ENCODE results near the gene DHRS1.
A peak's percentile ranks its signal among the peaks of the same experiment; 100 is the strongest.

The DHRS1 gene

DNA sequence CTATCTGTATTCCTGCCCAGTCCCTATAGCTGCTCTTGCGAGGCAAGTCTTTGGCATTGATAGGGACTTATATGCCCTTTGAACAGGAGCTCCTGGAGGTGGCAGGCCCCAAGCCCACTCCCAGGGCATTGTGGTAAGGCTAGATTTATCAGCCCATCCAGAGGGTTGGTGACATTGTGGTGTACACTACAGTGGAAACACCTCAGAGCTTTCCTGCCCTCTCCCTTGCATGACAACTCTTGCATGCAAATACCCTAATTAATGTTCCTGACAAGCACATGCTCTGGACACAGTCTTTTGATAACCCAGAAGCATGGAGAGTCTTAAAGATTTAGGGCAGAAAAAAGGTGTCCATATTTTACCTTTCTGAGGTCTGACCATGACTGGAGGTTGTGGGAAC lies 41.0 kb upstream of the DHRS1 start:
- Histone ChIP-seq H3K4me2 (ENCODE audit: low read length) (no peak overlapping the region), H3K23ac (ENCODE audit: low read length) (no peak overlapping the region), H3K4me3 (ENCODE audit: low read length) (no peak overlapping the region), H3K56ac (ENCODE audit: low read length) (no peak overlapping the region), H3K79me1 (ENCODE audit: low read length) (no peaks in the 10 kb centered on the region), H2BK120ac (ENCODE audit: low read depth, low read length) (no peak overlapping the region), H4K5ac (ENCODE audit: low read length) (no peak overlapping the region), H3K9ac (ENCODE audit: low read length) (no peak overlapping the region), H2BK15ac (replicated peaks; ENCODE audit: low read depth) (no peak overlapping the region), H4K8ac (ENCODE audit: low read depth, low read length) (no peak overlapping the region), H2BK5ac (ENCODE audit: low read length) (no peak overlapping the region), H2AK5ac (ENCODE audit: low read length) (no peak overlapping the region), H3K18ac (ENCODE audit: low read length) (no peak overlapping the region), H3K79me2 (ENCODE audit: control insufficient read depth, insufficient read depth, low read length) (no peaks in the 10 kb centered on the region), H3K4me1 (ENCODE audit: control insufficient read depth, low read depth, low read length) (no peaks in the 10 kb centered on the region), H3K27me3 (ENCODE audit: insufficient read depth, low read length, poor library complexity) (peaks cover 40% of the 10 kb centered on the region), H3K27ac (ENCODE audit: low read depth, low read length) (no peak overlapping the region), H3K4ac (ENCODE audit: low read depth, low read length) (no peak overlapping the region), H3K36me3 (ENCODE audit: control insufficient read depth, insufficient read depth, low read length) (no peaks in the 10 kb centered on the region)
- no peak for DNase-seq
- WGBS (ENCODE audit: extremely low coverage, insufficient coverage, low lambda C conversion rate) = no CpG with 5 or more reads among the region's 1 CpG

DNA sequence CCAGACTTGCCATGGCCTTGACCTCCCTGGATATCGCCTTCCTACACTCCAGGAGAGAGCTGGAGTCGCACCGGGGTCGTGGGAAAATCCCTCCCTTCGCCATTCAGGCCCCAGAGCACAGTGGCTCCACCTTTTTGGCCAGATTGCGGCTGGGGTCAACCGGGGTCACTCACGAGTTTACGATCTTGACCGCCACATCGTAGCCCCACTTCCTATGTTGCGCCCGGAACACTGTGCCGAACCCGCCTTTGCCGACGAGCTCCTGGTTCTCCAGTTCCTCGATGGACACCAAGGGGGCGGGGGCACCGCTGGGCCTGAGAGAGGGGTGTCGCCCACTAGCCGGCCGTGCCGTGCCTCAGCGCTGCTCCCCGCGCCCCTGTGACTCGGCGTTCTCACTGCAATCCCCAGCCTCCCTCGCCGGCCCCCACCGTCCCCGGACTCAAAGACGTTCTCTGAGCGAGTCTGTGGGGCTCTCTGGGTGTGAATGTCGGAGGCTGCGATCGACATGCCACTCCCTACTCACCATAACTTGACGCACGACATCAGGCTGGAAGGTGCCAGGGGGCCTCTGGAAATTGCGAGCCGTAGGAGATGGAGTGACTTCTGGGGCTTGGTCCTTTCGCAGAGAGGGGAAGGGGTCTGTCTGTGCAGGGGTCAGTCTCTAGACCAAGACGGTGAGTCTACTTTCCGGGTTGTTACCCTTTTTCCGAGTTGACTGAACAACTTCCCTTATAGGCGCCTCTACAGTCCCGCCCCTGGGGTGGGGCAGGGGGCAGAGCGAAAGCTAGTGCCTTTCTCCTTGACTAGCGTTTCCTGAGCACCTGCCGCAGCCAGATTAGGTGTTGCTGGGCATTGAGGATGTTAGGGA lies 39.9 kb upstream of the DHRS1 start, which contains the start of gene RIPK3:
Gene RIPK3 (minus strand): TSS at position 708 of the 868 bp plus-strand sequence. CDS start 165 bp downstream, at position 543.
- Histone ChIP-seq H3K4ac (ENCODE audit: low read depth, low read length) (no peak within 1 kb of the TSS), H3K79me2 (ENCODE audit: control insufficient read depth, insufficient read depth, low read length) (no peaks in the 10 kb centered on the region), H4K5ac (ENCODE audit: low read length) (no peak within 1 kb of the TSS), H3K27me3 (ENCODE audit: insufficient read depth, low read length, poor library complexity) (peaks cover 47% of the 10 kb centered on the region), H3K9ac (ENCODE audit: low read length) (peak within 1 kb of the TSS; percentile 34), H3K27ac (ENCODE audit: low read depth, low read length) (no peak within 1 kb of the TSS), H2BK5ac (ENCODE audit: low read length) (no peak within 1 kb of the TSS), H2BK15ac (replicated peaks; ENCODE audit: low read depth) (no peak within 1 kb of the TSS), H2BK120ac (ENCODE audit: low read depth, low read length) (no peak within 1 kb of the TSS), H3K4me3 (ENCODE audit: low read length) (peak within 1 kb of the TSS; percentile 41), H3K4me2 (ENCODE audit: low read length) (peak within 1 kb of the TSS; percentile 83), H3K18ac (ENCODE audit: low read length) (no peak within 1 kb of the TSS), H2AK5ac (ENCODE audit: low read length) (no peak within 1 kb of the TSS), H3K56ac (ENCODE audit: low read length) (peak within 1 kb of the TSS; percentile 73), H3K36me3 (ENCODE audit: control insufficient read depth, insufficient read depth, low read length) (no peaks in the 10 kb centered on the region), H3K23ac (ENCODE audit: low read length) (no peak within 1 kb of the TSS), H3K79me1 (ENCODE audit: low read length) (no peaks in the 10 kb centered on the region), H3K4me1 (ENCODE audit: control insufficient read depth, low read depth, low read length) (peaks cover 2% of the 10 kb centered on the region), H4K8ac (ENCODE audit: low read depth, low read length) (no peak within 1 kb of the TSS)
- no peak for DNase-seq
- no CpG with 5 or more reads among the region's 51 CpGs for WGBS (ENCODE audit: extremely low coverage, insufficient coverage, low lambda C conversion rate)

DNA sequence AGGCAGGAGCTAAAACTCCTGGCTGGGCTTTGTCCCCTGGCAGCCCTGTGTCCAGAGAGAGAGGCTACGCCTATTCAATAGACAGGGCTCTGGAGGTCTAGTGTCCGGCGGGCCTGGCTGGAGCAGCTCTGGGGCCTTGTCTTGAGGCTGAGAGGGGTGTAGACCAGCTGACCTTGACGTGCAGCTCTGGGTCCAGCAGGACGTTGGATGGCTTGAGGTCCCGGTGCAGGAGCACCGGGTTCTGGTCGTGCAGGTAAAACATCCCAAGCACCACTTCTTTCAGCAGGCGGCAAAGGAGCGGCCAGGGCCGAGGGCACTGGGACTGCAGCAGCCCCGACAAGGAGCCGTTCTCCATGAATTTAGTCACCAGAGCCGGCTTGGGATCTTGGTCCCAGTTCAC lies 39.3 kb upstream of the DHRS1 start:
- Histone ChIP-seq H2BK15ac (replicated peaks; ENCODE audit: low read depth) (no peak overlapping the region), H3K9ac (ENCODE audit: low read length) (no peak overlapping the region), H3K18ac (ENCODE audit: low read length) (no peak overlapping the region), H4K8ac (ENCODE audit: low read depth, low read length) (no peak overlapping the region), H3K36me3 (ENCODE audit: control insufficient read depth, insufficient read depth, low read length) (no peaks in the 10 kb centered on the region), H3K27me3 (ENCODE audit: insufficient read depth, low read length, poor library complexity) (peaks cover 52% of the 10 kb centered on the region), H3K4me3 (ENCODE audit: low read length) (no peak overlapping the region), H3K4ac (ENCODE audit: low read depth, low read length) (no peak overlapping the region), H3K4me1 (ENCODE audit: control insufficient read depth, low read depth, low read length) (peaks cover 2% of the 10 kb centered on the region), H2BK120ac (ENCODE audit: low read depth, low read length) (no peak overlapping the region), H3K79me1 (ENCODE audit: low read length) (no peaks in the 10 kb centered on the region), H3K79me2 (ENCODE audit: control insufficient read depth, insufficient read depth, low read length) (no peaks in the 10 kb centered on the region), H3K4me2 (ENCODE audit: low read length) (no peak overlapping the region), H4K5ac (ENCODE audit: low read length) (no peak overlapping the region), H2BK5ac (ENCODE audit: low read length) (no peak overlapping the region), H2AK5ac (ENCODE audit: low read length) (no peak overlapping the region), H3K27ac (ENCODE audit: low read depth, low read length) (no peak overlapping the region), H3K56ac (ENCODE audit: low read length) (no peak overlapping the region), H3K23ac (ENCODE audit: low read length) (no peak overlapping the region)
- WGBS (ENCODE audit: extremely low coverage, insufficient coverage, low lambda C conversion rate) = no CpG with 5 or more reads among the region's 14 CpGs
- DNase-seq = no peak

DNA sequence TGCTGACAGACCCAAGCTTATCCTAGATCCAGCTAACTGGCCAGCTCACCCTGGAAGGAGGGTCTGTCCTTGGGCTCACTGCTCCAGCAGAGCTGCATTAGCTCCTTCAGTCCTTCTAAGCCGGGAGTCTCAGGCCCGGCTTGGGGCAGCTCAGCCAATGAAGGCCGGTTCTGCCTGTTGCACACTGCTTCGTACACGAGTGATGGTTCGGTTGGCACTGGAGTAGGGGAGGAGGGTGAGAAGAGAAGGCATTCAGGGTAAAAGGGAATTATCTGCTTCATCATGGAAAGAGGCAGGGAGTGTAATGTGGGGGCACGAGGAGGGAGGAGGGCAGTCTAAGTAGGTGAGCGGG lies 38.2 kb upstream of the DHRS1 start:
- H4K8ac ChIP-seq (ENCODE audit: low read depth, low read length) = no peak overlapping the region
- peaks cover 55% of the 10 kb centered on the region for H3K27me3 ChIP-seq (ENCODE audit: insufficient read depth, low read length, poor library complexity)
- no peak overlapping the region for H2BK5ac ChIP-seq (ENCODE audit: low read length)
- H3K36me3 ChIP-seq (ENCODE audit: control insufficient read depth, insufficient read depth, low read length) = no peaks in the 10 kb centered on the region
- no peak overlapping the region for H3K4ac ChIP-seq (ENCODE audit: low read depth, low read length)
- no peak overlapping the region for H2AK5ac ChIP-seq (ENCODE audit: low read length)
- H2BK120ac ChIP-seq (ENCODE audit: low read depth, low read length) = no peak overlapping the region
- H3K23ac ChIP-seq (ENCODE audit: low read length) = no peak overlapping the region
- peaks cover 2% of the 10 kb centered on the region for H3K4me1 ChIP-seq (ENCODE audit: control insufficient read depth, low read depth, low read length)
- no peak for DNase-seq
- no peak overlapping the region for H2BK15ac ChIP-seq (replicated peaks; ENCODE audit: low read depth)
- no peak overlapping the region for H3K56ac ChIP-seq (ENCODE audit: low read length)
- no peaks in the 10 kb centered on the region for H3K79me1 ChIP-seq (ENCODE audit: low read length)
- no peak overlapping the region for H4K5ac ChIP-seq (ENCODE audit: low read length)
- no peak overlapping the region for H3K9ac ChIP-seq (ENCODE audit: low read length)
- no peak overlapping the region for H3K27ac ChIP-seq (ENCODE audit: low read depth, low read length)
- no peak overlapping the region for H3K4me3 ChIP-seq (ENCODE audit: low read length)
- H3K18ac ChIP-seq (ENCODE audit: low read length) = no peak overlapping the region
- no peaks in the 10 kb centered on the region for H3K79me2 ChIP-seq (ENCODE audit: control insufficient read depth, insufficient read depth, low read length)
- no CpG with 5 or more reads among the region's 8 CpGs for WGBS (ENCODE audit: extremely low coverage, insufficient coverage, low lambda C conversion rate)
- H3K4me2 ChIP-seq (ENCODE audit: low read length) = no peak overlapping the region

DNA sequence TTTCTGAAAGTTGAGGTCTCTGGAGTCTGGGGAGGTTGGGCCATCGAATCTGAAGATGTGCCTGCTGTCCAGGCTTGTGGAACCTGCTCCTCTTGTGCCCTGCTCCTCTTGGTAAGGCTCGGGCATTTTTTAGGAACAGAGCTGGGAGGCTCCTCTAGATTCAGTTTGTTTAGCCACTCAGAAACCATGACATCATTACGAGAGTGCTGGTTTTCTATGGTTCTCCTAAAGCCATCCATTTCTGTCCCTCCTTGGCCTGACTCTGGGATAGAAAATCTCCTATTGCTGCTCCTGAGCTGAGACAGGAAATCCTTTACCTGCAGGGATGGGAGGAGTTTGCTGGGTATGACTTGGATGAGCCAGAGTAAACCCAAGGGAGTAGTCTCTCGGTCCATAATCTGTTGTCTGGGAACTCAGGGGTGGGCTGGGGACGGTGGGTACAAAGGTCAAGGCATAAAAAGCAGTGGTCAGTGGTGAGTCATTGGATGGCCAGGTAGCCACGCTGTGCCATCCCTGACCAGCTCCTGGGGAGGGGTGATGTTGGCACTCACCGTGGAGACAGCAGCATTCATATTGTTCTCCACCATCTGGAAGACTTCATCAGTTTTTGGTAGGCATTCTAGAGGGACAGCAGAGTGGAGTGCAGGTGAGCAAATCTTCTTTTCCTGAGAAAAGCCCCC lies 37.7 kb upstream of the DHRS1 start:
- Histone ChIP-seq H3K27me3 (ENCODE audit: insufficient read depth, low read length, poor library complexity) (peaks cover 55% of the 10 kb centered on the region), H3K79me1 (ENCODE audit: low read length) (no peaks in the 10 kb centered on the region), H2AK5ac (ENCODE audit: low read length) (no peak overlapping the region), H3K23ac (ENCODE audit: low read length) (no peak overlapping the region), H3K79me2 (ENCODE audit: control insufficient read depth, insufficient read depth, low read length) (no peaks in the 10 kb centered on the region), H3K4me1 (ENCODE audit: control insufficient read depth, low read depth, low read length) (peaks cover 2% of the 10 kb centered on the region), H3K4me3 (ENCODE audit: low read length) (no peak overlapping the region), H3K4ac (ENCODE audit: low read depth, low read length) (no peak overlapping the region), H3K9ac (ENCODE audit: low read length) (no peak overlapping the region), H2BK120ac (ENCODE audit: low read depth, low read length) (no peak overlapping the region), H3K18ac (ENCODE audit: low read length) (no peak overlapping the region), H3K27ac (ENCODE audit: low read depth, low read length) (no peak overlapping the region), H2BK5ac (ENCODE audit: low read length) (no peak overlapping the region), H2BK15ac (replicated peaks; ENCODE audit: low read depth) (no peak overlapping the region), H3K4me2 (ENCODE audit: low read length) (no peak overlapping the region), H3K36me3 (ENCODE audit: control insufficient read depth, insufficient read depth, low read length) (no peaks in the 10 kb centered on the region), H3K56ac (ENCODE audit: low read length) (no peak overlapping the region), H4K5ac (ENCODE audit: low read length) (no peak overlapping the region), H4K8ac (ENCODE audit: low read depth, low read length) (no peak overlapping the region)
- DNase-seq = no peak
- WGBS (ENCODE audit: extremely low coverage, insufficient coverage, low lambda C conversion rate) = no CpG with 5 or more reads among the region's 7 CpGs
